HEK293T (cell line): Measurements from ENCODE around the gene F13A1.

ENCODE experiments used
- ARNT ChIP-seq: fragments of 450-650 bp; IDR thresholded peaks from 2 replicates; pipeline ENCODE4 v1.6.1; 2017; ENCODE audit warnings: mild to moderate bottlenecking
- LEF1 ChIP-seq: fragments of 450-650 bp; IDR thresholded peaks from 2 replicates; pipeline ENCODE4 v1.6.1; 2017; ENCODE audit warnings: mild to moderate bottlenecking, borderline replicate concordance
- SUZ12 ChIP-seq: fragments of 450-650 bp; IDR thresholded peaks from 2 replicates; pipeline ENCODE4 v1.6.1; 2016; ENCODE audit warnings: mild to moderate bottlenecking

- no peak for TF ChIP-seq ARNT
- no peak for TF ChIP-seq LEF1
- no peak for TF ChIP-seq SUZ12
Observed at GRCh38 chr6:6131492-6132109, 188.9 kb downstream of the F13A1 start.
